Activated naive CD8-positive, alpha-beta T cell treated with anti-CD3 and anti-CD28 coated beads, Interleukin-2, amount 50 U/mL, for 16 hours (primary cell): ENCODE results near the gene LMBR1.

ENCODE experiments used
- DNase-seq: peaks from one replicate; pipeline ENCODE4 v3.0.0-alpha.2; 2020; ENCODE audit warnings: low read depth, low spot score

LMBR1 gene

DNA sequence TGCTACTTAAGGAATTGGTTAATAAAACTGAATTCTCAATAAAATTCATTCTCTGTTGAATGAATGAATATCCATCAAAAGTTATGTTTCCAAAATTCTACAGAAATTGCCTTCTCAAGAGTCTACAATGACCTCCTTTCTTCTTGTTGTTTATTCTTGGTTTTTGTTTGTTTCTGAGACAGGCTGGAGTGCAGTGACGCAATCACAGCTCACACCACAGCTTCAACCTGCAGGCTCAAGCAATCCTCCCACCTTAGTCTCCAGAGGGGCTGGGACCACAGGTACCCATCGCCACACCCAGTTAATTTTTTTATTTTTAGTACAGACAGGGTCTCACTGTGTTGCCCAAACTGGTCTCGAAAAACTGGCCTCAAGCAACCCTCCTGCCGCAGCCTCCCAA is 97.6 kb downstream of the LMBR1 start:
- DNase-seq: no peak

DNA sequence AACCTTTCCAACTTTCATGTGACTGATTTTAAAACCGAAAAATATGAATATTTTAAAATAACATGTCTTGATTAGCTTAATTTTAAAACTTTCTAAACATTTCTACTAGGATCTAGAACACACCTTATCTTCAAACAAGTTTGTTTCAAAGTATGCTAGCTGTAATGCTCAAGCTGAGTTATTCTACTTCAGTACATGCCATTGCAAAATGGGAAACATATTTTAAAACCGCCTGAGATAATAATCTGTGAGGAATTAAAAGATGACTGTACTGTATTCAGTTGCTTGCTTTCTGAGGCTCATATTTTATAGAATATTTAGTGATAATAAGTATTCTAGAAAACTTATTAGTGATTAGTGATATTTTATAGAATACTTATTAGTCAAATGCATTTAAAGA is 99.6 kb downstream of the LMBR1 start:
- no peak for DNase-seq

GRCh38 chr7:156792611-156793010 is 100.4 kb downstream of the LMBR1 start:
- DNase-seq: no peak

DNA sequence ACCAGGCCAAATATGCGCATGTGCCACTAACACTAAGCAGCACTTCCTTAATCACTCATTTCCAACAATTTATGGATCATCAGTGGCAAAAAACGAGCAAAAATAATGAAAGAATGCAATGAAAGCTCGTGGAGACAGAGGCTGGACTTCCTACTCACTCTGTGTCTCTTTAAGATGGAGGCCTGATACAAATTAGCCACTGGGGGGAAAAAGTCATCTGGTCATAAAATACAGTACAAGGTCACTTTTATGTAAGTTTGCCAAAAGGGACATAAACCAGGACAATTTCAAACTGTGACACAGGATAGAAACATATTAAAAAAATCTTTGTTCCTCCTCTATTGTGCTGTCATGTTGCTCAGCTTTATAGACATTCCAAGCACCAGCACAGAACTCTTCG is 101.7 kb downstream of the LMBR1 start:
- no peak for DNase-seq

DNA sequence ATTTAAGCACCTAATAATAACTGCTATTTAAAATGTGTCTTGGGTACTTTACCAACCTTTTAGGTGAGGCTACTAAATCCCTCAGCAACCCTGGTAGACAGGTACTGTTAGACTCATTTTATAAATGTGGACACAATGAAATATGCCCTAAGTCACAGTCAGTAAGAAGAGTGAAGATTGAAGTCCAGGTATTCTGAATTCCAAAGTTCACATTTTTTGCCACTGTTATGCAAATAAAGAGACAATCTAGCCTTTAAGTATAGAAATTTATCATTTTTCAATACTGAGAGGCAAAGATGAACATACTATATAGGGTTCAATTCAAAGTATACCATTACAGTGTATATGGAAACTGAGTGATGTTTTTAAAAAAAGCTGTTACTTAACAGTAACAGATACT is 102.7 kb downstream of the LMBR1 start:
- no peak for DNase-seq

DNA sequence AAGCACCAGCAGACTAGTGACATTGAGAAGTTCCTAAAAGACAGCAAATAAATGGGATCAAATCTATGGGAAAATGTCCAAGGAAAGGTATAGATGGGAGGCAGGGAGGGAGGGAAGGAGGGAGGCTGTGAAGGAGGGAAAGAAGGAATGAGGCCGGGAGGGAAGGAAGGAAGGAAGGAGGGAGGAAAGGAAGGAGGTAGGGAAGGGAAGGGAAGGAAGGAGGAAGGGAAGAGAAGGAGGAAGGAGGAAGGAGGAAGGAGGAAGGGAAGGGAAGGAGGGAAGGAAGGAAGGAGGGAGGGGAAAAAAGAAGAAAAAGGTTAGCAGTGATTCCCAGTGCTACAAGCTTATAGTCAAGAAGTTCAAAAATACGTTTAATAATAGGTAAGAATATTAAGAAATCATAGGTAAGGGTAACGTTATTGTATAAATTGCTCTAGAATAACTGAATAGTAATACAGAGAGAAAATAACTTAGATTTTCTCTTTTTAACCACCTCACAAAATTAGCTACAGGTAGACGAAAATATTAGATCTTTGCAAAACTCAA is 106.9 kb downstream of the LMBR1 start:
- no peak for DNase-seq

DNA sequence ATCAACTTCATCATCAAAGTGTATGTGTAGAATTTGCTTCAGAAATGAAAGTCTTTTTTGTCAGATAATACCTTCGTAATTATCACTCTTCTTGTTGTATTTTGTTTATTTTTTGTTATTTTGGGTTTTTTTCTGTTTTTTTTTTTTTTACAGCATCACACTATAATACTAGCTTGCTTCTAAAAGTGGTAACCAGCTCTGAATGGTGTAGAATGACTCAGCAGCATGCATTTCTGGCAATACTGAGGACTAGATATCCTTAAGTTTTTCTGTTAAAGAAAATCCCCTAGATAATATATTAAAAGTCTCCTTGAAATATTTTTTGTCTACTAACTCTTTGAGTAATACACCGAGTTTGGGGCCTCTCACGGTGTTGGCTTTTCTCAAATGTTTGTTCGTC is 109.1 kb downstream of the LMBR1 start:
- no peak for DNase-seq

DNA sequence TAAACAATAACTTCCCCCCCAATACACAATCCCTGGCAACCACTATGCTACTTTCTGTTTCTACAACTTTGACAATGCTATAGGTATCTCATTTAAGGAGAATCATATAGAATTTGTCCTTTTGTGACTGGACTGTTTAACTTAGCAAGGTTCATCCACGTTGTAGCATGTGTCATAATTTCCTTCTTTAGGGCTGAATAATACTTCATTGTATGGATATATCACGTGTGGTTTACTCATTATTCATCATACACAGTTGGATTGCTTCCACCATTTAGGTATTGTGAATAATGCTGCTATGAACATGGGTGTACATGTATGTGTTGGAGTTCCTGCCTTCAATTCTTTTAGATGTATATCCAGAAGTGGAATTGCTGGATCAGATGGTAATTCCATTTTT is 111.0 kb downstream of the LMBR1 start:
- DNase-seq: no peak

DNA sequence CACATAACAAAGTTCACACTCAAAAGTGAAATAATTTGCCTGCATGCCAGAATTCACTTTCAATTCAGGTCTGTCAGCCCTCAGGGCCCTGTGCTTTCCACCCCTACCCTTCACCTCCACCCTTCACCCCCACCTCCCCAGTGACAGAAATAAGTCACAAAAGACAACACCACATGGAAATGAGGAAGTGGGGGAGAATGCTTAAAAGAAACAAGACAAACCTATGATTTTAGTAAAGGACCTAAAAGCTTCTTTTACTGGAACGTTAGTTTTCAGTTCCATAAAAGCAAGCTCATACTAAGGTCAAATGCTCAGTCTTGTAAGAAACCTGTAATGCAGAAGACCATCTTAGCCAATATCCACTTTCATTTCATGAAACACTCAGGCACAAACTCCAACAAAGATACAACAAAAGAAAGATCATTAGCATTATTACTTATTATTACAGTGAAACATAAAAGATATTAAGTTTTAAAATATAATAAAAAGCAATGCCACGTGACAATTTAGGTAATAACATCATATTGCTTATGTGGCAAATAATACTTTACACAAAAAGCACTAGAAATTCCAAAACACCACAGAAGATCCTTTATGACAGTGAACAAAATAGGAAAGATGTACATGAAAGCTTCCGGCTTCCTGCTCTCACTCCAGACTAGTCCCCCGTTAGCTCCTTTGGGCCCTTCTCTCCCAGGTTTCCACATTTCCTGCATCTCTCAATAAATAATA is 112.1 kb downstream of the LMBR1 start:
- no peak for DNase-seq

DNA sequence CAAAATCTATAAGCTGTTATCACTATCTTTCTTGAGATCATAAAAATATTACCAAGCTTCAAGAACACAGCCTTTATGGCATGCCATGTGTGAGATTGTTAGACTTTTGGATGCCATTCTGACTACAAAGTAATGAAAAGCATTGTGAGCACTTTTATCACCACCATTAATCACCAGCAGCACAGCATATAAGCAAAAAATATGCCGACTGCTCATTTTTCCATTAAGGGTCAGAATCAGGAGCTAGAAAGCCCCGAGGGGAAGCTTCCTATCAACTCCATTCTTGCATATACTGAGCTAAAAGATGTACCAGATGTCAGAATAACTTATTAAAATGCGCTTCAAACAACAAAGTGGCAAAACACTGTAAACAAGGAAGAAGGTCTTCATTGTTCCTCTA is 114.3 kb downstream of the LMBR1 start:
- DNase-seq: no peak

- no peak for DNase-seq
Observed at GRCh38 chr7:156778201-156778600, 114.8 kb downstream of the LMBR1 start.

DNA sequence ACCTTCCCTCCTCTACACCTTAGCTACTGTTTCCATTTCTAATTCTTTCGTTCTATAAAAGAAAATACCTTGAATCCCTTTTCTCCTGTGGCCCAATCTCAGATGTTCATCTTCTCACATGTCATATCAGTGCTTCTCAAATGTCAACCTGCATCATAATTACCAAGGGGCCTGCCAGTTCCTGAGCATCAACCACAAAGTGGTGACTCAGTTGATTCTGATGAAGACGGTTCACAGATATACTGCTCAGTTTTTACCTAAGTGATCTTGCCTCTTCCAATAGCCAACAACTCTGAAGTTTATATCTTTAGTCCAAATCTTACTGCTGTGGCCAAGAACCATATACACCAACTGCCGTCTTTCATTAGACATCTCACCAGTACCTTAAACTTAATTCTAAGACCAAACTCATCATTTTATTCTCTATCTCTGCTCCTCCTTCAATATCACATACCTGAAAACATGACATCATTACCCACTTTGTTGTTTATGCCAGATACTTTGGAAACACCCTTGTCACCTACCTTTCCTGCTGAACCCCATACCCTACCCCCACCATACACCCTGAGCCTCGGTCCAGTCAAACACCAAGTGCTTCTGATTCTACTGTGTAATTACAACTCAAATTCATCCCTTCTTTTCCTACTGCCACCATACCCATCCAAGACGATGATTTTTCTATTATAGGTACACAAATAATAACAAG is 115.5 kb downstream of the LMBR1 start:
- DNase-seq: no peak

DNA sequence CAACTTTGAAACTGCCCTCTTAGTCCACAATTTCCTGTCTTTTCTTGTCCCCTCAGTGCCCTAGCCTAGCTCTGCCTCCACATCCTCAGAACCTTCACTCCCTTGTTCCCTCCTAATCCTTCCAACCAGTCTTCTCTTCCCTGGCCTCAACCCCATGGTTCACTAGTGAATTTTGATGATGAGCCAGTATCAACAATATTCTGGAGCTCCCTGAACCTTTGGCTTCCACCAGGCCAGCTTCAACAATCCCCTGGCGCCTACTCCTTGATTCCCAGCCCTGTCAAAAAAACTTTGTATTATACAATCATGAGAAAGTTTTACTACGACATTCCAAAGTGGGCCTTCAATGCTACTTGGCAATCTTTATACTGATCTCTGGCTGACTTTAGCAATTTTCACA is 116.5 kb downstream of the LMBR1 start:
- DNase-seq: no peak

- DNase-seq: no peak
Observed at GRCh38 chr7:156773966-156774365, 119.0 kb downstream of the LMBR1 start.

GRCh38 chr7:156772725-156773124 is 120.3 kb downstream of the LMBR1 start:
- DNase-seq: no peak

GRCh38 chr7:156768698-156769472 is 124.1 kb downstream of the LMBR1 start:
- no peak for DNase-seq

DNA sequence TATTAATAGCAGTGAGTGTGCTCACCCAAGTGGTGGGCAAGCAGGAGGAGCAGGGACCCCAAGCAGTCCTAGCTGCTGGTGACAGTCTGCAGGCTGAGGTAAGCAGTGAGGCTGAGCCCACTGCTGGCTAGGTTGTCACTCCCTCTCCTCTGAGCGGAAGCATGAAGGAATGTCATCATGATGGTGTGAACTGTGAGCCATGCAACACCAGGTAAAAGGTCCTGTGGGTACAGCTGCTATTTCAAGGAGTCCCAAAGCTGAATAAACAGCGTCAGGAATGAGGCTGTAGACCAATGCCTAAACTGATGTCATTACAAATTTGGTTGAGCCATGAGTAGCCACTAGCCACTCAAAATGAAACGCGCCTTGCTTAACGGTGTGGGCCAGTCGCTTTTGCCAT is 126.3 kb downstream of the LMBR1 start:
- DNase-seq: no peak

DNA sequence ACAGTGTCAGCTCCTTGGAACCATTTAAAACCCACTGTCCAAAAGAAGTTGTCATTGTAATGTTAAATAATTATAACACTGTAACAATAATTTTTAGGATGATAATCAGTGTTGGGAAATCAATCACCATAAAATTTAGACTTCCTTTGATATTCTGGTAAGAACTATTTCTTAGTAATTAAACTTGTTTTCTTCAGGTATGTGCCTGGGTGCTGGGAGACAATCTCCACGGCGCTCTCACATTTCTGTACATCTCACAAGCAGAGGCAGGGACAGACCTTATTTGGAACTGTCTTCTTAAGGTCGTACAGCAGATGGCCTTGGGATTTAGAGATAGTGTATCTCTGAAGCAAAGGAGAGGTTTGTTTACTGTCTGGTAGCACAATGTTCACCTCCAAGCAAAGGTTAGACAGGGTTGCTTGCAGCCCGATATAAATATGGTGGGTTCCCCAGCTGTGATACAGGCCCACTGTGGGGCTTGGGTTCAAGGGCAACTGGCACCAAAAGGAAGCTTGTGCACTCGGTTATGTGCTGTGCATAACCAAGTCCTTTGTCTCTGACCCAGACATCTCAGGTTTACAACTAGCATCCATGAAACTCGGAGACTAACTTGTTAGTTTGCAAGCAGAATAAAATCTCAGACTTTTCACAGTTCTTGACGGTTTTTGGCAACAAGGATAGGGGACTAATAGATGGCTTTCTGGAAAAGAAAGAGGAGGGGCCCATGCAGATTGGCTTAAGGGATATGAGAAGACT is 126.9 kb downstream of the LMBR1 start:
- no peak for DNase-seq

DNA sequence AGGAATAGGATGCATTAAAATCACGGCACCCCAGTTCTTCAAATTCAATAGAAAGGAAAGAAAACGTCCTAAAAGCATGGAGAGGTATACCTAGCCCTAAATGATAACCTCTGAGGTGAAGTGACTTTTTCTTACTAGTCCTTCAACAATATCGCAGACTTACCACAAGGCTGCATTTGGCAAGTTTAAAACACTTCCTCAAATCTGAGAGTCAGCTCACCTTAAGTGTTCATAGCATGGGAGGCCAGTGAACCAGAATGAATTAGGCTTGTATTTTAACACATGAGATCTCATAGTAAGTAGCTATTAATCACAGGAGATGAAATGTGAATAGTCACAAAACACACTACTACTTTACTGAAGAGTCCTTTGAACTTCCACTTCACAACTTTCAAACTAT is 128.2 kb downstream of the LMBR1 start:
- DNase-seq: no peak

- DNase-seq: no peak
Observed at GRCh38 chr7:156764016-156764669, 128.8 kb downstream of the LMBR1 start.

DNA sequence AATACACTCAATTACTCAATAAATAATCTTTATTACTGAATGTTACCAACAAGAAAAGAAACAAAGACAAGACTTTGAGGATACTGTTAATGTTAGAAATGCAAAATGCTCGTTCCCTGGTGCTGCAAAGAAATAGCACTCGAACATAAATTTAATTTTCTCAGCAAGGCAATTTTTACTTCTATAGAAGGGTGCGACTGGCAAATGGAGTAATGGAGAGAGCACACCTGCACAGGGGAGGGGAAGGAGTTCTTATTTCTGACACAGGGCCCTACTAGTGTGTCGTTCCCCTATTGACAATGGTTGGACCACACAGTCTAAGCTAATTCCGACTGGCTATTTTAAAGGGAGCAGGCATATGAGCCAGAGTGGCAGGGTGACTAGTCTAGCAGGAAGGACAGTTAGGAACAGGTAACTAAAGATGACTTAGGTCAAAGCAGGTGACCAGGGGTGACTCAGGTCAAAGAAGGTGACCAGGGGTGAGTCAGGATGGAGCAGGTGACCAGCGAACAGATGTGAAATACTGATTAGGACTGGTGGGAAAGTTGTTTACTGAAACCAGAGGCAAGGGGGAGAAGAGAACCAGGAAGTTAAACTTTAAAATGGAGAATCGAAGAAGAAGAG is 133.3 kb downstream of the LMBR1 start:
- no peak for DNase-seq
